GM19328 (cell line): ENCODE measurements around the gene CNPY4.
A peak's percentile ranks its signal among the peaks of the same experiment; 100 is the strongest.

Experiments used
- ATAC-seq: cut with Tn5 transposase; IDR thresholded peaks from one replicate; pipeline ENCODE4 v1.9.1; 2021; ENCODE audit warnings: mild to moderate bottlenecking, moderate library complexity; ENCODE audit not compliant: unreplicated experiment

The CNPY4 gene

DNA sequence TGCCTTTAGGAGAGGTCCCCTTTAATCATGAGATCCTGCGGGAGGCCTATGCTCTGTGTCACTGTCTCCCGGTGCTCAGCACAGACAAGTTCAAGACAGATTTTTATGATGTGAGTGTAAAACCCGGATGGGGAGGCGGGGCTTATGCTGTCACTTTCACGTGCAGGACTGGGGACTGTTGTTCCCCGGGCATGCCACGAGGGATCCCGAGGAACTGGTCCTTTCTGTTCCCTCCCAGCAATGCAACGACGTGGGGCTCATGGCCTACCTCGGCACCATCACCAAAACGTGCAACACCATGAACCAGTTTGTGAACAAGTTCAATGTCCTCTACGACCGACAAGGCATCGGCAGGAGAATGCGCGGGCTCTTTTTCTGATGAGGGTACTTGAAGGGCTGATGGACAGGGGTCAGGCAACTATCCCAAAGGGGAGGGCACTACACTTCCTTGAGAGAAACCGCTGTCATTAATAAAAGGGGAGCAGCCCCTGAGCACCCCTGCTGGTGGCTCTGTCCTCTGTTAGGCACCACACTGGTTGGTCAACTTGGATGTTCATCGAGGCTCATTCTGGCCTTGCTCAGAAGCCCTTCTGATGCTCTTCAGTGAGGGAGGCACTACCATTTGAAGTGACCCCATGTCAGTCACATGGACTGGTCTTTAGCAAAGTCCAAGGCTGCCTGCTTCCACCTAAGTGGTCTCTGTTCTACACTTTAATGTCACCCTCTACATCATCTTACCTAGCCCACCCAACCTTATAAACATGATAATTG lies 27.8 kb upstream of the CNPY4 start:
- no peak for ATAC-seq

DNA sequence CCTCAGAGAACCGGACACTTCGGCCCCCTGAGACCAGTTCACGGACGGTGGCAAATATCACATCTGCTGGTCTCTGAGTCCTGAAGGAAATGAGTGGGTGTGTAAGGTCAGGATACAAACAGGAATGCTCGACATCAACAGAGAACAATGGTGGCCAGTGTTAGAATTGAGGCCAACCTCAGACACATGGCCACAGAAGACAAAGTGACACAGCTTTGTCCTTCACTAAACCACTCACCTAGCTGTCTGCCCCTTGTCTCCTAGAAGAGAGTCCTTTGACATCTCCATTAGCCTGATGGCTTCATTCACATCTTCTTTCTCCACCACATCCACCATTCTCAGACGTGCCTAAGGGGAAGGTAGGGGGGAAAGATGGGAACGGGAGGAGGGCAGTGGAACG lies 26.4 kb upstream of the CNPY4 start:
- ATAC-seq = no peak

- ATAC-seq = no peak
These were observed 25.9 kb upstream of the CNPY4 start for GRCh38 chr7:100093498-100093897.

DNA sequence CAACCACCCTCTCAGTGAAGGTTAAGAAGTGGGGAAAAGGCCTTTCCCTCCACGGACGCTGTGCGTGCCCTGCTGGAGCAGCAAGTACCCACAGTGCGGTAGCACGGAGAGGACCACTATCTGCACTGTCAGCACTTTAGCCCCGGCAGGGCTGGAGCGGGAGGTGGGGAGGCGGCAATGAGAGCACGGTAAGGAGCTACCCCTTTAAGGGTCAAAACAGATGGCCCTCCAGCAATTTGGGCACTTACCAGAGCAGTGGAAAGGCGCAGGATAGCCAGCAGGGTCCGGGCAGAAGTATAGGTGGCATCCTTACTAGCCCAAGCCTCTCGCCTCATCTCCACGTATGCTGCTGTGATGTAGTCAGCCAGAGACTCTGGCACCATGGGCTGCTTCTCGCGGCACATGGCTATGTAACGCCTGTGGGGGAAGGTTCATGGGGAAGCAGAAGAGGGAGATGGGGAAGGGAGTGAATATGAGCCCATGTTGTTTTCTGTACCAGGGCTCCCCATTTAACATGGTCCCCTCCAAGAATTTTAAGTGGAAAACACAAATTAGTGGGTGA lies 25.4 kb upstream of the CNPY4 start:
- no peak for ATAC-seq

DNA sequence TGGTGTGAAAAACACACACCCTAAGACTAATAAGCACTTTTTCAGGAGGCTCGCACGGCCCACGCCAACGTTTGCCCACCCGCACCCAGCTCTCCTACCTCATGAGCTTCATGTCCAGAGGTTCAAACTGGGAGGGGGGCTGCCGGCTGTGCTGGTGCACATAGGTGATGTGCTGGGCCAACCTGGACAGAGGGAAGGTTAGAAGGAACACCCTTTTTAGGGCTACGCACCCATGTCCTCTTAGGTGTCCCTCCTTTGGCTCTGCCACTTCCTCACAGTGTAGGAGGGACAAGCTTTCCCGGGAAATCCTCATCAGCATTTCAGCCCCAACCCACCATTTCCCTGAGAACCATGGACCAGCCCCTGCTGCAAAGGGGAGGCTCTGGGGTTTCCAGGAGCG lies 24.1 kb upstream of the CNPY4 start:
- ATAC-seq = no peak

GRCh38 chr7:100095704-100096103 lies 23.7 kb upstream of the CNPY4 start:
- ATAC-seq = no peak

- no peak for ATAC-seq
These were observed 20.5 kb upstream of the CNPY4 start for GRCh38 chr7:100098913-100099312.

DNA sequence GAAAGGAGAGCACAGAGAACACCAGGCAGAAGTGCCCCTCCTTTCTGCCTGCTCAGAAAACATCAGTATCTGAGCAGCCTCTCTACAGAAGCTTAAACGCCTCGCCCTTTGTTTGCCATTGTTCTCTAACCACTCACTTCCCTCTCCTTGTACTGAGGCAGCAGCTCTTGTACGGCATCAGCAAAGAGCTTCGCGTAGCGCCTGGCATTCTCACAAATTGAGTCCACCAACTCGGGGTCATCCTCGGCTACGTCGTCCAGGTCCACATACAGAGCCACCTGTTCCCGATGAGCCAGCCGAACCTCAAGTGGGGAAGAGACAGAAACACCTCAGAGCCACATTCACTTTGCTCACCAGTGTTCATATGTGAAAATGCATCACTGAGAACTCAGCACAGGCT lies 20.0 kb upstream of the CNPY4 start:
- ATAC-seq = no peak

DNA sequence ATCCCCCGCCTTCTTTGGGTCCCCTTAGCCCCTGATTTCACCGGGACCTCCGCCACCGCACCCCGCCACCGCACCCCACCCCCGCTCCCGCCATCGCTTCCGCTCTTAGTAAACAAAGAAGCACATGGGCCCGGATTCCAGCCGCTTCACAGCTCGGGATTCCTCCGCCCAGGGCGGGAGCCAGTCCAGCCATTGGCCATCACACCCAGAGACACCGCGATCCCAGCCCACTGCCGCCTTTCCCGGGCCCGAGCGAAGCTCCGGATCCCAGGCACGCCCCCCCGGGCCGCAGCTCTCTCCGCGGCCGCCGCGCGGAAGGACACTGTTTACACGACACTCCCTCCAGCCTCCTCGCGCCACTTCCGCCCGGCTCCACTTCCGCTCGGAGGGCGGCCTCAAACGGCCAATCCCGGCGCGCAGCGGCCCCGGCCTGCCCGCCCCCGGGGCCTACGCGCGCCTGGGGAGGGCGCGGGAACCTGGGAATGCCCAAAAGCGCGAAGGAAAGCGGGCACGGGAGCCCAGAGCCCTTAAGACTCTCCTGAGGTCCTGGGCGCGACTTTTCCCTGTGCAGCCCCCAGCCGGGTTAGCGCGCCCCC lies 18.9 kb upstream of the CNPY4 start:
- peak; percentile 54 for ATAC-seq

GRCh38 chr7:100101016-100101862 lies 18.2 kb upstream of the CNPY4 start, which contains the start of the genes AP4M1 and MCM7:
Gene AP4M1, plus strand, starts transcription at chr7:100101643. Its CDS starts 72 bp downstream, at chr7:100101715.
Gene MCM7, minus strand, starts transcription at chr7:100101397. Its CDS starts 103 bp downstream, at chr7:100101294.
- peak; percentile 80 for ATAC-seq

- ATAC-seq = no peak
These were observed 16.2 kb upstream of the CNPY4 start for GRCh38 chr7:100102950-100103840.

DNA sequence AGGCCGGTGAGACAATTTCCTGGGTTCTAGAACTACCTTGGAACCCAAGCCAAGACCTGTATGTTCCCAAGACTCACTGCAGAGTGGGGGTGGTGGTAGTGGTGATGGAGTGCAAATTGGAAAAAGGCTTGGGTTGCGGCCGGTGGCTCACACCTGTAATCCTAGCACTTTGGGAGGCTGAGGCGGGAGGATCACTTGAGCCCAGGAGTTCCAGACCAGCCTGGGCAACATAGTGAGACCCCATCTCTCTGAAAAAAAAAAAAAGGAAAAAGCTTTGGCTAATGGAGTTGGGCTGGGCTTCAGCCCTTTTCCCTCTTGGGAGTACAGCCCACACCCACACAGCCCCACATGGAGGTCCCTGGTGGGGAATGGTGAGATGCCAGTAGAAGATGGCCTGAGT lies 13.9 kb upstream of the CNPY4 start:
- ATAC-seq = no peak

GRCh38 chr7:100106633-100107032 lies 12.8 kb upstream of the CNPY4 start:
- no peak for ATAC-seq

GRCh38 chr7:100107125-100107737 lies 12.2 kb upstream of the CNPY4 start:
- no peak for ATAC-seq

- ATAC-seq = no peak
These were observed 11.5 kb upstream of the CNPY4 start for GRCh38 chr7:100107890-100108289.

GRCh38 chr7:100109521-100110163 lies 9.8 kb upstream of the CNPY4 start:
- ATAC-seq = no peak

- ATAC-seq = no peak
These were observed 8.3 kb upstream of the CNPY4 start for GRCh38 chr7:100111156-100111555.

GRCh38 chr7:100111914-100112313 lies 7.5 kb upstream of the CNPY4 start:
- no peak for ATAC-seq

DNA sequence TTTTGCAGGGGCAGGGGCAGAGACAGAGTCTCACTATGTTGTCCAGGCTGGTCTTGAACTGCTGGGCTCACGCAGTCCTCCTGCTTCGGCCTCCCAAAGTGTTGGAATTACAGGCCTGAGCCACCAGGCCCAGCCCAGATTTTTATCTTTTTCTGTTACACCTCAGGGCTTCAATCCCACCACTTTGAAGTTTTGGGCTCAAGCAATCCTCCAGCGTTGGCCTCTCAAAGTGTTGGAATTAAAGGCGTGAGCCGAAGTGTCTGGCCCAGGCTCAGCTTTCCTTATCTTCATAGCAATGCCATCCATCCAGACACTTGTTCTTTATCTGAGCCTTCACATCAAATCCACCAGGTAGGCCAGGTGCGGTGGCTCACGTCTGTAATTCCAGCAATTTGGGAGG lies 4.4 kb upstream of the CNPY4 start:
- ATAC-seq = no peak
